IMR-90 (cell line): ENCODE measurements around the gene PLCB2. TPM values are rescaled to one million over a fixed set of nuclear protein-coding genes. Genes with fewer than 3 reads are reported as not detected.

Experiments
- ATAC-seq: fragments of 200-7000 bp; cut with Tn5 transposase; 2 replicates; pipeline ENCODE4 v1.9.1; 2020; ENCODE audit warnings: low read depth, mild to moderate bottlenecking, moderate library complexity
- BruUV-seq: library from RNA; stranded (reverse); fragments of 400-500 nt; replicated peaks from 2 replicates; lab custom pipeline; 2021; lab: Mats Ljungman, UMichigan
- CTCF ChIA-PET: fragments of 300-600 bp; formaldehyde crosslinking; extraction: SDS; loops from one replicate; lab custom pipeline; 2021; ENCODE audit warnings: antibody characterized with exemption; lab: Yijun Ruan, JAX
- POLR2A ChIA-PET: fragments of 300-600 bp; sonication (Branson Sonifier 250); formaldehyde crosslinking; loops from one replicate; lab custom pipeline; 2022; ENCODE audit warnings: antibody characterized with exemption; ENCODE audit not compliant: unreplicated experiment; lab: Charles Lee
- DNase-seq: peaks from one replicate; pipeline ENCODE4 v3.0.0; 2013
- H2AFZ ChIP-seq: replicated peaks from 2 replicates; pipeline ENCODE3; 2013; ENCODE audit warnings: low read length, mild to moderate bottlenecking; ENCODE audit not compliant: poor library complexity
- H2AK5ac ChIP-seq: 2 replicates; pipeline ENCODE4 v1.6.1; 2013; ENCODE audit warnings: low read depth, low read length, inconsistent platforms
- H2AK9ac ChIP-seq: replicated peaks from 2 replicates; pipeline ENCODE3; 2013; ENCODE audit warnings: mild to moderate bottlenecking, low read depth, low read length, moderate library complexity; ENCODE audit not compliant: poor library complexity
- H2BK120ac ChIP-seq: 2 replicates; pipeline ENCODE4 v1.6.1; 2013; ENCODE audit warnings: low read depth, low read length, inconsistent platforms
- H2BK15ac ChIP-seq: 3 replicates; pipeline ENCODE4 v1.6.1; 2013; ENCODE audit warnings: low read depth, low read length, inconsistent platforms
- H2BK20ac ChIP-seq: 2 replicates; pipeline ENCODE4 v1.6.1; 2013; ENCODE audit warnings: low read depth, mild to moderate bottlenecking, inconsistent platforms, low read length, moderate library complexity
- H2BK5ac ChIP-seq: 2 replicates; pipeline ENCODE4 v1.6.1; 2013; ENCODE audit warnings: mild to moderate bottlenecking, low read depth, low read length, inconsistent platforms; ENCODE audit not compliant: poor library complexity, severe bottlenecking
- H3K14ac ChIP-seq: replicated peaks from 2 replicates; pipeline ENCODE4 v1.6.1; 2013; ENCODE audit warnings: low read depth, low read length, inconsistent platforms
- H3K18ac ChIP-seq: 2 replicates; pipeline ENCODE4 v1.6.1; 2013; ENCODE audit warnings: low read depth, low read length, control low read depth
- H3K23ac ChIP-seq: 2 replicates; pipeline ENCODE4 v1.6.1; 2013; ENCODE audit warnings: low read depth, low read length, inconsistent platforms
- H3K27ac ChIP-seq: 2 replicates; pipeline ENCODE4 v1.5.1; 2013; ENCODE audit warnings: mild to moderate bottlenecking, control low read depth, low read length; ENCODE audit not compliant: insufficient read depth
- H3K27me3 ChIP-seq: 2 replicates; pipeline ENCODE4 v1.6.1; 2013; ENCODE audit warnings: low read length; ENCODE audit not compliant: control insufficient read depth, insufficient read depth
- H3K36me3 ChIP-seq: 2 replicates; pipeline ENCODE4 v1.6.1; 2013; ENCODE audit warnings: low read length, mixed read lengths; ENCODE audit not compliant: control insufficient read depth, insufficient read depth
- H3K4ac ChIP-seq: 2 replicates; pipeline ENCODE4 v1.6.1; 2013; ENCODE audit warnings: low read depth, low read length, inconsistent platforms
- H3K4me1 ChIP-seq: 2 replicates; pipeline ENCODE4 v1.6.1; 2013; ENCODE audit warnings: low read length, mixed read lengths; ENCODE audit not compliant: control insufficient read depth, insufficient read depth
- H3K4me2 ChIP-seq: 2 replicates; pipeline ENCODE4 v1.6.1; 2013; ENCODE audit warnings: low read depth, mild to moderate bottlenecking, control low read depth, low read length, moderate library complexity
- H3K4me3 ChIP-seq: 2 replicates; pipeline ENCODE4 v1.5.1; 2013; ENCODE audit warnings: low read depth, mild to moderate bottlenecking, control low read depth, low read length, moderate library complexity; ENCODE audit not compliant: insufficient read depth
- H3K56ac ChIP-seq: 2 replicates; pipeline ENCODE4 v1.6.1; 2013; ENCODE audit warnings: low read length, inconsistent platforms; ENCODE audit not compliant: insufficient read depth; ENCODE audit errors: extremely low read depth
- H3K79me1 ChIP-seq, 2 experiments: 2 replicates each; pipeline ENCODE4 v1.6.1; 2013; ENCODE audit warnings: low read length in 2 of 2, inconsistent platforms in 1 of 2, low read depth in 1 of 2
- H3K9ac ChIP-seq: 2 replicates; pipeline ENCODE4 v1.6.1; 2013; ENCODE audit warnings: low read depth, low read length, control low read depth
- H3K9me1 ChIP-seq: 2 replicates; pipeline ENCODE4 v1.6.1; 2013; ENCODE audit warnings: low read length, inconsistent platforms; ENCODE audit not compliant: insufficient read depth
- H3K9me3 ChIP-seq: 2 replicates; pipeline ENCODE4 v1.6.1; 2013; ENCODE audit warnings: low read length; ENCODE audit not compliant: control insufficient read depth, insufficient read depth
- H4K20me1 ChIP-seq: 2 replicates; pipeline ENCODE4 v1.6.1; 2013; ENCODE audit warnings: low read length, inconsistent platforms; ENCODE audit not compliant: insufficient read depth
- H4K5ac ChIP-seq: 2 replicates; pipeline ENCODE4 v1.6.1; 2013; ENCODE audit warnings: mild to moderate bottlenecking, low read depth, low read length, control low read depth
- H4K8ac ChIP-seq, 2 experiments: 2 replicates each; pipeline ENCODE4 v1.6.1; 2013; ENCODE audit warnings: low read depth in 2 of 2, low read length in 2 of 2, control low read depth in 1 of 2, inconsistent platforms in 1 of 2
- H4K91ac ChIP-seq: 2 replicates; pipeline ENCODE4 v1.6.1; 2013; ENCODE audit warnings: low read depth, low read length, inconsistent platforms; ENCODE audit not compliant: insufficient read depth
- CEBPB ChIP-seq: IDR thresholded peaks from 2 replicates; pipeline ENCODE4 v1.6.1; 2012; ENCODE audit warnings: low read depth, low read length, improper control_type of control experiment
- MAFK ChIP-seq: IDR thresholded peaks from 2 replicates; pipeline ENCODE4 v1.6.1; 2012; ENCODE audit warnings: low read depth, low read length, improper control_type of control experiment
- MAZ ChIP-seq: IDR thresholded peaks from 2 replicates; pipeline ENCODE4 v1.6.1; 2012; ENCODE audit warnings: low read depth, mild to moderate bottlenecking, low read length, improper control_type of control experiment, moderate library complexity, borderline replicate concordance
- RFX5 ChIP-seq: IDR thresholded peaks from 2 replicates; pipeline ENCODE4 v1.8.0; 2012; ENCODE audit warnings: low read depth, mild to moderate bottlenecking, low read length, moderate library complexity
- WGBS, 2 experiments: methylation state at CpG; one replicate each; pipeline versions ENCODE4 v1.1.5 to v1.1.7; 2013; ENCODE audit warnings: missing lambda C conversion rate in 2 of 2; ENCODE audit not compliant: insufficient read length in 1 of 2; ENCODE audit errors: extremely low coverage in 2 of 2; 5-methylcytosine and 5-hydroxymethylcytosine counted together
- dilution Hi-C: fragments of 300-500 bp; cut with HindIII; formaldehyde crosslinking; loops from one replicate; pipeline ENCODE4 v1.14.3; 2018; ENCODE audit warnings: low sequenced_read_pairs; ENCODE audit not compliant: unreplicated experiment
- in situ Hi-C: fragments of 300-500 bp; cut with MboI; formaldehyde crosslinking; loops from 3 replicates; pipeline ENCODE4 v1.14.3; 2019; ENCODE audit warnings: low sequenced_read_pairs, inconsistent platforms, mixed read lengths
- intact Hi-C: fragments of 100-400 bp; cut with micrococcal nuclease; formaldehyde crosslinking; loops from 2 replicates; pipeline ENCODE4 v1.10.0; 2022
- polyA plus RNA-seq, 3 experiments: library from polyadenylated mRNA; depleted of rRNA; stranded (reverse); fragments of >200 nt; gene quantifications; 2 replicates each; pipeline ENCODE4 v1.2.3, GENCODE V29; 2012; ENCODE audit warnings: low replicate concordance in 1 of 3
- total RNA-seq: library from RNA; depleted of rRNA; stranded (reverse); fragments of >200 nt; gene quantifications from 2 replicates; pipeline ENCODE4 v1.2.3, GENCODE V29; 2012
- TF ChIP-seq, protein P1 (sequence below): fragments of 150-350 bp; IDR thresholded peaks from 2 replicates; pipeline ENCODE4 v1.6.1; 2017; ENCODE audit warnings: mild to moderate bottlenecking, antibody characterized with exemption, low read length, low read depth
- TF ChIP-seq, protein P2 (sequence below): conservative IDR thresholded peaks from 2 replicates; pipeline ENCODE4 v1.5.1; 2012; ENCODE audit warnings: mild to moderate bottlenecking, low read depth, low read length, improper control_type of control experiment

Gene PLCB2
- total and polyA plus RNA-seq, 2 of the 4 experiments (the other 2 are of a cell fraction): 0.18 to 1.4 TPM

- peak; percentile 85 for DNase-seq
- H2BK120ac ChIP-seq: peak overlapping the region; percentile 94
- no peaks in the 10 kb centered on the region for H3K27me3 ChIP-seq
- H4K20me1 ChIP-seq: no peaks in the 10 kb centered on the region
- ATAC-seq: no peak
- 86% methylated on average over 1 of the region's 7 CpGs; no CpG with 5 or more reads in 1 of the 2 experiments for WGBS, 2 experiments
- intact Hi-C loops (no loop called here), dilution Hi-C loops (no loop called here), in situ Hi-C loops (no loop called here)
- H3K56ac ChIP-seq: peak overlapping the region; percentile 49
- peak overlapping the region; percentile 89 for H2AFZ ChIP-seq
- H3K4me2 ChIP-seq: no peak overlapping the region
- H3K9me1 ChIP-seq: peaks cover 22% of the 10 kb centered on the region
- H3K9ac ChIP-seq: no peak overlapping the region
- H2BK15ac ChIP-seq: peak overlapping the region; percentile 89
- POLR2A ChIA-PET: interaction anchor here (0.6 to 0.7 kb wide), 2 partner anchors 12 to 15 kb away, joined by 3 to 5 read pairs; no protein-coding TSS in a partner anchor
- H3K23ac ChIP-seq: peak overlapping the region; percentile 90
- CTCF ChIA-PET: interaction anchor here (2.8 kb wide), 1 partner anchor 13 kb away, joined by 15 read pairs; no protein-coding TSS in a partner anchor
- TF ChIP-seq, protein P1, sequence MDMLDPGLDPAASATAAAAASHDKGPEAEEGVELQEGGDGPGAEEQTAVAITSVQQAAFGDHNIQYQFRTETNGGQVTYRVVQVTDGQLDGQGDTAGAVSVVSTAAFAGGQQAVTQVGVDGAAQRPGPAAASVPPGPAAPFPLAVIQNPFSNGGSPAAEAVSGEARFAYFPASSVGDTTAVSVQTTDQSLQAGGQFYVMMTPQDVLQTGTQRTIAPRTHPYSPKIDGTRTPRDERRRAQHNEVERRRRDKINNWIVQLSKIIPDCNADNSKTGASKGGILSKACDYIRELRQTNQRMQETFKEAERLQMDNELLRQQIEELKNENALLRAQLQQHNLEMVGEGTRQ: no peak
- TF ChIP-seq MAFK (no peak), CEBPB (no peak), MAZ (no peak), RFX5 (peak; percentile 49; the same call in 1 of the 2 replicates)
- TF ChIP-seq, protein P2, sequence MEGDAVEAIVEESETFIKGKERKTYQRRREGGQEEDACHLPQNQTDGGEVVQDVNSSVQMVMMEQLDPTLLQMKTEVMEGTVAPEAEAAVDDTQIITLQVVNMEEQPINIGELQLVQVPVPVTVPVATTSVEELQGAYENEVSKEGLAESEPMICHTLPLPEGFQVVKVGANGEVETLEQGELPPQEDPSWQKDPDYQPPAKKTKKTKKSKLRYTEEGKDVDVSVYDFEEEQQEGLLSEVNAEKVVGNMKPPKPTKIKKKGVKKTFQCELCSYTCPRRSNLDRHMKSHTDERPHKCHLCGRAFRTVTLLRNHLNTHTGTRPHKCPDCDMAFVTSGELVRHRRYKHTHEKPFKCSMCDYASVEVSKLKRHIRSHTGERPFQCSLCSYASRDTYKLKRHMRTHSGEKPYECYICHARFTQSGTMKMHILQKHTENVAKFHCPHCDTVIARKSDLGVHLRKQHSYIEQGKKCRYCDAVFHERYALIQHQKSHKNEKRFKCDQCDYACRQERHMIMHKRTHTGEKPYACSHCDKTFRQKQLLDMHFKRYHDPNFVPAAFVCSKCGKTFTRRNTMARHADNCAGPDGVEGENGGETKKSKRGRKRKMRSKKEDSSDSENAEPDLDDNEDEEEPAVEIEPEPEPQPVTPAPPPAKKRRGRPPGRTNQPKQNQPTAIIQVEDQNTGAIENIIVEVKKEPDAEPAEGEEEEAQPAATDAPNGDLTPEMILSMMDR: no peak
- peaks cover 6% of the 10 kb centered on the region for H3K36me3 ChIP-seq
- H3K18ac ChIP-seq: peak overlapping the region; percentile 55
- BruUV-seq: no TSS peak
- no peak overlapping the region for H3K4me3 ChIP-seq
- H3K79me1 ChIP-seq: peaks cover 20 to 32% of the 10 kb centered on the region in 2 experiments; a peak in 3 of 4 replicates
- H3K14ac ChIP-seq: peak overlapping the region; percentile 91
- peak overlapping the region; percentile 56 for H2AK9ac ChIP-seq
- peak overlapping the region; percentile 92 for H2AK5ac ChIP-seq
- no peaks in the 10 kb centered on the region for H3K9me3 ChIP-seq
- peak overlapping the region; percentile 98 for H3K4ac ChIP-seq
- H2BK20ac ChIP-seq: peak overlapping the region; percentile 92
- peak overlapping the region; percentile 83 for H4K5ac ChIP-seq
- H4K8ac ChIP-seq: peak overlapping the region; percentile 38 to 86
- peak overlapping the region; percentile 85 for H3K27ac ChIP-seq
- H3K4me1 ChIP-seq: peaks cover 39% of the 10 kb centered on the region
- H2BK5ac ChIP-seq: peak overlapping the region; percentile 96
- peak overlapping the region; percentile 97 for H4K91ac ChIP-seq
Measured at GRCh38 chr15:40342416-40343320, 34.9 kb upstream of the PLCB2 start.
